A549 (cell line): ENCODE results near the gene PRMT7. TPM values are rescaled to one million over a fixed set of nuclear protein-coding genes. Genes with fewer than 3 reads are reported as not detected.

ENCODE experiments used
- ATAC-seq, 2 experiments: fragments of 200-7000 bp in 1 of 2; fragments of >200 bp in 1 of 2; cut with Nextera tagmentation in 1 of 2; cut with Tn5 transposase in 1 of 2; 3 replicates each; pipeline versions ENCODE4 v1.8.0 to v1.9.1; 2018 to 2020; ENCODE audit warnings: mild to moderate bottlenecking in 1 of 2, moderate library complexity in 1 of 2
- CTCF ChIA-PET: fragments of 300-600 bp; sonication (Branson Sonifier 250); formaldehyde crosslinking; extraction: SDS; loops from one replicate; lab custom pipeline; 2021; ENCODE audit warnings: antibody characterized with exemption, inconsistent platforms; lab: Yijun Ruan, JAX
- POLR2A ChIA-PET: fragments of 350-600 bp; formaldehyde crosslinking; extraction: SDS; loops from one replicate; lab custom pipeline; 2021; ENCODE audit warnings: antibody characterized with exemption, inconsistent platforms; lab: Yijun Ruan, JAX
- DNase-seq, 2 experiments: peaks; one replicate each; pipeline versions ENCODE4 v3.0.0 to v3.0.0-alpha.2; 2011 to 2016; ENCODE audit warnings: low read depth in 1 of 2, low spot score in 1 of 2
- FAIRE-seq: peaks from 2 replicates; lab custom pipeline; 2011; peaks lifted over from hg19 to GRCh38; lab: Jason Lieb, UNC
- H3K27ac ChIP-seq, 2 experiments: fragments of >200 bp; sonication (Bioruptor Twin); formaldehyde crosslinking; 3 replicates each; pipeline ENCODE4 v1.5.1; 2016 to 2017
- H3K4me1 ChIP-seq: fragments of >200 bp; sonication (Bioruptor Twin); formaldehyde crosslinking; 3 replicates; pipeline ENCODE4 v1.6.1; 2016
- H3K4me2 ChIP-seq: fragments of >200 bp; sonication (Bioruptor Twin); formaldehyde crosslinking; 3 replicates; pipeline ENCODE4 v1.6.1; 2016
- H3K4me3 ChIP-seq: fragments of >200 bp; sonication (Bioruptor Twin); formaldehyde crosslinking; 3 replicates; pipeline ENCODE4 v1.5.1; 2016
- H3K9me3 ChIP-seq: fragments of >200 bp; sonication (Bioruptor Twin); formaldehyde crosslinking; 3 replicates; pipeline ENCODE4 v1.6.1; 2016
- BCL3 ChIP-seq: fragments of >200 bp; sonication (Bioruptor Twin); formaldehyde crosslinking; IDR thresholded peaks from 3 replicates; pipeline ENCODE4 v1.6.1; 2016
- BHLHE40 ChIP-seq: IDR thresholded peaks from 2 replicates; pipeline ENCODE4 v1.6.1; 2012; ENCODE audit warnings: low read depth, low read length, inconsistent platforms
- CBX2 ChIP-seq: fragments of 200-600 bp; sonication (generic); IDR thresholded peaks from 2 replicates; pipeline ENCODE4 v1.6.1; 2016; ENCODE audit warnings: low read depth, mild to moderate bottlenecking, borderline replicate concordance
- E2F6 ChIP-seq: IDR thresholded peaks from 2 replicates; pipeline ENCODE4 v1.6.1; 2012; ENCODE audit warnings: low read depth, borderline replicate concordance
- EHMT2 ChIP-seq: fragments of 200-600 bp; sonication (generic); IDR thresholded peaks from 2 replicates; pipeline ENCODE4 v1.6.1; 2016; ENCODE audit warnings: antibody characterized with exemption, low read depth, mild to moderate bottlenecking, moderate library complexity
- EP300 ChIP-seq, 2 experiments: fragments of >200 bp; sonication (Bioruptor Twin); formaldehyde crosslinking; IDR thresholded peaks; 2 replicates in 1 of 2; 3 replicates in 1 of 2; pipeline ENCODE4 v1.6.1; 2016 to 2017
- ESRRA ChIP-seq: fragments of 150-350 bp; IDR thresholded peaks from 2 replicates; pipeline ENCODE4 v1.6.1; 2014; ENCODE audit warnings: mild to moderate bottlenecking, low read length, borderline replicate concordance
- FOSB ChIP-seq: fragments of 250-450 bp; sonication (Bioruptor Pico); IDR thresholded peaks from 2 replicates; pipeline ENCODE4 v1.5.0; 2020; ENCODE audit warnings: mild to moderate bottlenecking, moderate library complexity
- FOXS1 ChIP-seq: fragments of 250-450 bp; sonication (Bioruptor Pico); IDR thresholded peaks from 2 replicates; pipeline ENCODE4 v1.5.0; 2020; ENCODE audit warnings: mild to moderate bottlenecking, moderate library complexity
- HDAC2 ChIP-seq: fragments of 200-600 bp; sonication (generic); IDR thresholded peaks from 2 replicates; pipeline ENCODE4 v1.6.1; 2016
- HES2 ChIP-seq: fragments of >200 bp; sonication (Bioruptor Twin); formaldehyde crosslinking; IDR thresholded peaks from 2 replicates; pipeline ENCODE4 v1.6.1; 2016
- HOXB13 ChIP-seq: fragments of 250-450 bp; sonication (Bioruptor Pico); IDR thresholded peaks from 2 replicates; pipeline ENCODE4 v1.5.0; 2020; ENCODE audit warnings: low read depth, mild to moderate bottlenecking, moderate library complexity
- JUN ChIP-seq, 2 experiments: fragments of >200 bp; sonication (Bioruptor Twin); formaldehyde crosslinking; IDR thresholded peaks; 2 replicates in 1 of 2; 3 replicates in 1 of 2; pipeline ENCODE4 v1.6.1; 2016 to 2017
- MYC ChIP-seq: IDR thresholded peaks from 2 replicates; pipeline ENCODE4 v1.6.1; 2012; ENCODE audit warnings: mild to moderate bottlenecking, inconsistent platforms, low read length, improper control_type of control experiment, borderline replicate concordance
- NFE2L2 ChIP-seq: fragments of 150-350 bp; conservative IDR thresholded peaks from 2 replicates; pipeline ENCODE4 v1.6.1; 2014; ENCODE audit warnings: low read length
- NR3C1 ChIP-seq: fragments of >200 bp; sonication (Bioruptor Twin); formaldehyde crosslinking; IDR thresholded peaks from 3 replicates; pipeline ENCODE4 v1.6.1; 2017
- POLR2A ChIP-seq: IDR thresholded peaks from 2 replicates; pipeline ENCODE4 v1.6.1; 2012; ENCODE audit warnings: mild to moderate bottlenecking, low read length
- RAD21 ChIP-seq, 2 experiments: fragments of >200 bp in 1 of 2; sonication (Bioruptor Twin) in 1 of 2; formaldehyde crosslinking in 1 of 2; IDR thresholded peaks in 1 of 2; conservative IDR thresholded peaks in 1 of 2; 2 replicates in 1 of 2; 3 replicates in 1 of 2; pipeline ENCODE4 v1.6.1; 2012 to 2018; ENCODE audit warnings: inconsistent platforms in 1 of 2
- RCOR1 ChIP-seq: fragments of 150-350 bp; IDR thresholded peaks from 2 replicates; pipeline ENCODE4 v1.6.1; 2014; ENCODE audit warnings: antibody characterized with exemption, low read length, low read depth
- RNF2 ChIP-seq: fragments of 200-600 bp; sonication (generic); IDR thresholded peaks from 2 replicates; pipeline ENCODE4 v1.6.1; 2016; ENCODE audit warnings: low read depth, mild to moderate bottlenecking, antibody characterized with exemption, moderate library complexity, borderline replicate concordance
- TFCP2L1 ChIP-seq: fragments of 250-450 bp; sonication (Bioruptor Pico); IDR thresholded peaks from 2 replicates; pipeline ENCODE4 v1.5.0; 2021; ENCODE audit warnings: mild to moderate bottlenecking
- WGBS: methylation state at CpG from one replicate; pipeline ENCODE4 v1.1.6; 2017; ENCODE audit errors: missing lambda C conversion rate; 5-methylcytosine and 5-hydroxymethylcytosine counted together
- polyA plus RNA-seq, 4 experiments: library from polyadenylated mRNA; depleted of rRNA in 3 of 4; stranded (reverse); fragments of >200 nt; fragmentation: RNase III in 1 of 4; extraction: RNeasy Plus Mini Kit Qiagen cat#74134 plus additional on column Dnase treatment in 1 of 4; gene quantifications; 2 replicates in 3 of 4; 3 replicates in 1 of 4; pipeline ENCODE4 v1.2.3, GENCODE V29; 2011 to 2017
- TF ChIP-seq, protein P1 (sequence below): fragments of 250-450 bp; sonication (Bioruptor Pico); IDR thresholded peaks from 2 replicates; pipeline ENCODE4 v1.5.0; 2021; ENCODE audit warnings: mild to moderate bottlenecking, moderate library complexity, borderline replicate concordance

The PRMT7 gene
- polyA plus RNA-seq, 2 of the 4 experiments (the other 2 are of a cell fraction), result 37.1 to 44.7 TPM

DNA sequence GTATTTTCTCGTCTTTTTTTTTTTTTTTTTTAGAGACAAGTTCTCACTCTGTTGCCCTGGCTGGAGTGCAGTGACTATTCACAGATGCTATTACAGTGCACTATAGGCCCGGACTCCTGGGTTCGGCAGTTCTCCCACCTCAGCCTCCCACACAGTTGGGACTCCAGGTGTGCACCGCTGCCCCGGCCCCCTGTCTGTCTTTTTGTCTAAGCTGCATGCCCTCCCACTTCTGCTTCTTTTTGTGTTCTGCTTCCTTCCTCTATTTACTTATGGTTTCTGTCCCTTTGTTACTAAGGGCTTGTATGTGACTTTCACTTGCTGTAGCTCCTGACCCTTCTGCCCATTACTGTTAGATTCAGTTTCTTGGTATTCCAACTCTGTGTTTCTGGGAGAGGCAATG, 26.0 kb upstream of the PRMT7 start:
- TF ChIP-seq FOSB (CRISPR knock-in tag) (no peak), E2F6 (no peak), BCL3 (no peak), NR3C1 (no peak), FOXS1 (CRISPR knock-in tag) (no peak), RAD21 (conservative IDR thresholded peaks at IDR 0.05 in 1 of 2, IDR thresholded peaks at IDR 0.05 in 1 of 2) (no peak), HES2 (no peak), CBX2 (no peak), JUN (IDR thresholded peaks at IDR 0.05) (no peak), TFCP2L1 (no peak), POLR2A (no peak), BHLHE40 (no peak)
- TF ChIP-seq, protein P1, sequence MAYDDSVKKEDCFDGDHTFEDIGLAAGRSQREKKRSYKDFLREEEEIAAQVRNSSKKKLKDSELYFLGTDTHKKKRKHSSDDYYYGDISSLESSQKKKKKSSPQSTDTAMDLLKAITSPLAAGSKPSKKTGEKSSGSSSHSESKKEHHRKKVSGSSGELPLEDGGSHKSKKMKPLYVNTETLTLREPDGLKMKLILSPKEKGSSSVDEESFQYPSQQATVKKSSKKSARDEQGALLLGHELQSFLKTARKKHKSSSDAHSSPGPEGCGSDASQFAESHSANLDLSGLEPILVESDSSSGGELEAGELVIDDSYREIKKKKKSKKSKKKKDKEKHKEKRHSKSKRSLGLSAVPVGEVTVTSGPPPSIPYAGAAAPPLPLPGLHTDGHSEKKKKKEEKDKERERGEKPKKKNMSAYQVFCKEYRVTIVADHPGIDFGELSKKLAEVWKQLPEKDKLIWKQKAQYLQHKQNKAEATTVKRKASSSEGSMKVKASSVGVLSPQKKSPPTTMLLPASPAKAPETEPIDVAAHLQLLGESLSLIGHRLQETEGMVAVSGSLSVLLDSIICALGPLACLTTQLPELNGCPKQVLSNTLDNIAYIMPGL (CRISPR knock-in tag), result no peak
- TF ChIP-seq, all 56 proteins: peak for 0
- H3K27ac ChIP-seq, result no peak overlapping the region
- ChIA-PET CTCF (interaction anchor here (0.9 to 2.9 kb wide), 7 partner anchors 10 to 44 kb away, joined by 3 to 27 read pairs (median 6); partner anchors contain the start of genes PRMT7, SLC7A6 and SLC7A6OS), POLR2A (no interaction called here)
- peaks cover 15% of the 10 kb centered on the region for H3K4me1 ChIP-seq
- WGBS, result 94% methylated on average over 5 of the region's 5 CpGs
- H3K9me3 ChIP-seq, result no peaks in the 10 kb centered on the region
- no peak overlapping the region for H3K4me3 ChIP-seq
- FAIRE-seq, result no peak
- H3K4me2 ChIP-seq, result no peak overlapping the region
- ATAC-seq, result no peak
- no peak for DNase-seq

GRCh38 chr16:68285683-68286082, 25.1 kb upstream of the PRMT7 start:
- Histone ChIP-seq H3K4me3 (no peak overlapping the region), H3K9me3 (no peaks in the 10 kb centered on the region), H3K4me1 (peaks cover 15% of the 10 kb centered on the region), H3K4me2 (no peak overlapping the region), H3K27ac (no peak overlapping the region)
- WGBS, result 90% methylated on average over 3 of the region's 3 CpGs
- DNase-seq (no peak), FAIRE-seq (no peak), ATAC-seq (no peak)
- no peak for TF ChIP-seq EHMT2
- TF ChIP-seq RNF2, result no peak
- no peak for TF ChIP-seq ESRRA
- no peak for TF ChIP-seq EP300 (IDR thresholded peaks at IDR 0.05)
- TF ChIP-seq RCOR1, result no peak
- TF ChIP-seq HOXB13, result no peak
- TF ChIP-seq MYC, result no peak
- no peak for TF ChIP-seq NFE2L2
- no peak for TF ChIP-seq HDAC2
- ChIA-PET CTCF (interaction anchor here (0.8 to 2.9 kb wide), 8 partner anchors 9 to 43 kb away, joined by 3 to 27 read pairs (median 4); partner anchors contain the start of gene SLC7A6), POLR2A (interaction anchor here (0.7 to 0.9 kb wide), 2 partner anchors 22 to 25 kb away, joined by 5 to 6 read pairs; partner anchors contain the start of genes PRMT7 and SLC7A6OS)
